GM12878 (cell line): Measurements from ENCODE around the gene GAREM1. TPM values are rescaled to one million over a fixed set of nuclear protein-coding genes. Genes with fewer than 3 reads are reported as not detected.

ENCODE experiments used
- ATAC-seq: fragments of 200-7000 bp; cut with Tn5 transposase; 3 replicates; pipeline ENCODE4 v1.9.1; 2020; ENCODE audit warnings: mild to moderate bottlenecking, moderate library complexity
- BruUV-seq: library from RNA; stranded (reverse); fragments of 400-500 nt; replicated peaks from 2 replicates; lab custom pipeline; 2021; lab: Mats Ljungman, UMichigan
- CTCF ChIA-PET: fragments of 300-600 bp; sonication (Branson Sonifier 250); formaldehyde crosslinking; extraction: SDS; loops from one replicate; lab custom pipeline; 2021; ENCODE audit warnings: inconsistent platforms; lab: Yijun Ruan, JAX
- POLR2A ChIA-PET: fragments of 350-600 bp; formaldehyde crosslinking; extraction: SDS; loops from one replicate; lab custom pipeline; 2021; ENCODE audit warnings: inconsistent platforms; lab: Charles Lee
- RAD21 ChIA-PET: fragments of 300-600 bp; sonication (Branson Sonifier 250); formaldehyde crosslinking; loops from one replicate; lab custom pipeline; 2023; ENCODE audit warnings: antibody characterized with exemption; ENCODE audit not compliant: unreplicated experiment; lab: Charles Lee
- SMC1A ChIA-PET: fragments of 300-600 bp; sonication (Branson Sonifier 250); formaldehyde crosslinking; loops from one replicate; lab custom pipeline; 2023; ENCODE audit not compliant: unreplicated experiment, uncharacterized antibody; lab: Charles Lee
- DNase-seq: peaks from one replicate; pipeline ENCODE4 v3.0.0-alpha.2; 2011; ENCODE audit warnings: low read depth, low spot score
- FAIRE-seq: peaks from 3 replicates; lab custom pipeline; 2011; peaks lifted over from hg19 to GRCh38; lab: Jason Lieb, UNC
- H2AFZ ChIP-seq: 2 replicates; pipeline ENCODE4 v1.6.0; 2011; ENCODE audit warnings: low read depth, low read length, control low read depth; ENCODE audit not compliant: control insufficient read depth
- H3K27ac ChIP-seq: 2 replicates; pipeline ENCODE4 v1.5.1; 2011; ENCODE audit warnings: control low read depth; ENCODE audit not compliant: control insufficient read depth, insufficient read depth
- H3K27me3 ChIP-seq, 2 experiments: replicated peaks in 1 of 2; 2 replicates each; pipeline versions ENCODE4 v1.6.0 to v1.6.1; 2011; ENCODE audit warnings: low read length in 1 of 2; ENCODE audit not compliant: control insufficient read depth in 2 of 2, insufficient read depth in 2 of 2
- H3K36me3 ChIP-seq, 2 experiments: 2 replicates each; pipeline ENCODE4 v1.5.1; 2011; ENCODE audit warnings: low read length in 1 of 2; ENCODE audit not compliant: control insufficient read depth in 2 of 2, insufficient read depth in 2 of 2
- H3K4me1 ChIP-seq: 2 replicates; pipeline ENCODE4 v1.6.1; 2011; ENCODE audit warnings: mild to moderate bottlenecking, low read length, moderate library complexity, mixed read lengths; ENCODE audit not compliant: control insufficient read depth, insufficient read depth
- H3K4me2 ChIP-seq: 2 replicates; pipeline ENCODE4 v1.6.0; 2011; ENCODE audit warnings: control low read depth; ENCODE audit not compliant: control insufficient read depth, insufficient read depth
- H3K4me3 ChIP-seq: fragments of 200-600 bp; sonication (generic); 2 replicates; pipeline ENCODE4 v1.5.1; 2016
- H3K79me2 ChIP-seq: 2 replicates; pipeline ENCODE4 v1.6.0; 2011; ENCODE audit warnings: low read length; ENCODE audit not compliant: control insufficient read depth, insufficient read depth
- H3K9ac ChIP-seq: 2 replicates; pipeline ENCODE4 v1.8.0; 2011; ENCODE audit warnings: low read length, control low read depth, mixed read lengths; ENCODE audit not compliant: control insufficient read depth, insufficient read depth
- H3K9me3 ChIP-seq: replicated peaks from 3 replicates; pipeline ENCODE4 v1.5.1; 2011; ENCODE audit warnings: mild to moderate bottlenecking, low read length; ENCODE audit not compliant: control insufficient read depth, insufficient read depth
- H4K20me1 ChIP-seq: 2 replicates; pipeline ENCODE4 v1.6.0; 2011; ENCODE audit not compliant: control insufficient read depth, insufficient read depth
- CREB1 ChIP-seq: IDR thresholded peaks from 2 replicates; pipeline ENCODE4 v1.6.1; 2012; ENCODE audit warnings: low read depth, mild to moderate bottlenecking, inconsistent platforms
- FOS ChIP-seq: IDR thresholded peaks from 3 replicates; pipeline ENCODE4 v1.6.1; 2011; ENCODE audit warnings: borderline replicate concordance; ENCODE audit not compliant: insufficient read length; ENCODE audit errors: extremely low read depth
- ZZZ3 ChIP-seq: IDR thresholded peaks from 2 replicates; pipeline ENCODE4 v1.6.1; 2011; ENCODE audit warnings: low read depth; ENCODE audit not compliant: control insufficient read depth, insufficient read length
- WGBS: methylation state at CpG from one replicate; pipeline ENCODE4 v1.1.6; 2016; ENCODE audit warnings: low lambda C conversion rate; ENCODE audit not compliant: insufficient replicate concordance, insufficient coverage; ENCODE audit errors: missing lambda C conversion rate; 5-methylcytosine and 5-hydroxymethylcytosine counted together
- in situ Hi-C: fragments of 300-500 bp; cut with MboI; formaldehyde crosslinking; loops from 9 replicates; pipeline ENCODE4 v1.14.3; 2018; ENCODE audit warnings: mixed read lengths
- intact Hi-C: fragments of 100-400 bp; cut with micrococcal nuclease; formaldehyde crosslinking; loops from one replicate; pipeline ENCODE4 v1.14.2; 2022; ENCODE audit not compliant: unreplicated experiment
- polyA plus RNA-seq, 11 experiments: library from polyadenylated mRNA; depleted of rRNA in 4 of 11; unstranded in 6 of 11; stranded (reverse) in 5 of 11; fragments of >200 nt; fragmentation: Nextera tagmentation in 4 of 11; fragmentation: Illumina TruSeq in 1 of 11; extraction: Ambion mirVana in 4 of 11; extraction: Trizol in 1 of 11; gene quantifications; 1 replicate in 1 of 11; 2 replicates in 10 of 11; pipeline versions ENCODE4 v1.2.1 to v1.2.3, GENCODE V29; 2011 to 2016; ENCODE audit warnings: inconsistent platforms in 2 of 11, missing spikeins in 2 of 11, low read depth in 1 of 11
- total RNA-seq, 4 experiments: library from RNA; depleted of rRNA in 3 of 4; stranded (reverse); fragments of >200 nt in 3 of 4; fragmentation: Illumina TruSeq in 1 of 4; extraction: Trizol in 1 of 4; gene quantifications; 2 replicates each; pipeline versions ENCODE4 v1.2.1 to v1.2.3, GENCODE V29; 2013 to 2021
- TF ChIP-seq, protein P1 (sequence below): fragments of 450-650 bp; IDR thresholded peaks from 2 replicates; pipeline ENCODE4 v1.6.1; 2017; ENCODE audit warnings: mild to moderate bottlenecking, low read depth, inconsistent platforms; ENCODE audit not compliant: poor library complexity, severe bottlenecking
- TF ChIP-seq, protein P2 (sequence below): fragments of 150-350 bp; IDR thresholded peaks from 2 replicates; pipeline ENCODE4 v1.6.1; 2014; ENCODE audit warnings: mild to moderate bottlenecking, low read depth, low read length
- TF ChIP-seq, protein P3 (sequence below): fragments of 450-650 bp; IDR thresholded peaks from 2 replicates; pipeline ENCODE4 v1.6.1; 2017; ENCODE audit warnings: mild to moderate bottlenecking, moderate library complexity
- TF ChIP-seq, protein P4 (sequence below): IDR thresholded peaks from 2 replicates; pipeline ENCODE4 v1.6.1; 2011; ENCODE audit warnings: borderline replicate concordance, low read depth, mild to moderate bottlenecking, moderate library complexity, low read length; ENCODE audit not compliant: insufficient read depth, poor library complexity, severe bottlenecking
- TF ChIP-seq, protein P5 (sequence below): fragments of 450-650 bp; IDR thresholded peaks from 2 replicates; pipeline ENCODE4 v1.6.1; 2017; ENCODE audit warnings: mild to moderate bottlenecking, moderate library complexity

Gene GAREM1
- total and polyA plus RNA-seq, 10 of the 15 experiments (the other 5 are each of a cell fraction or from before 2014, with no cell fraction given) = 0.05 to 0.29 (median 0.05) TPM; not detected in 7

DNA sequence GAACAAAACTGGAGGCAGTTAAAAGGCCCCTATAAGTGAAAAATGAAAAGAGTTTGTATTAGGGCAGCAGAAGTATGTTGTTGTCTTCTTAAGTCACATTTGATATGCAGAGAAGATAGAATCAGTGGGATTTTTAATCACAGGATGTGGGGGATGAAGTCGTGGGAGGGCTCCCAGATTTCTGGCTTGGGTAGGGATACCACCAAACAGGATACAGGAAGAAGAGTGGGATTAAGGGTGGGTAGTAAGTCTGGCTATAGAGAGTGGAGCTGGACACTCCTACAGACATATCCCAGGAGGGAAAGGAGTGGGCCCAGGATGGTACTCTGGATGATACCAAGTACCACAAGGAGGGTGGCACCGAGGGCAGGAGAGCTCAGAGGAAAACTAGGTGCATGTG, 99.3 kb downstream of the GAREM1 start:
- CTCF ChIA-PET = no interaction called here
- no peak overlapping the region for H3K27ac ChIP-seq
- POLR2A ChIA-PET = no interaction called here
- BruUV-seq = no TSS peak
- RAD21 ChIA-PET = no interaction called here
- no peak for DNase-seq
- ATAC-seq = no peak
- in situ Hi-C loops (no loop called here), intact Hi-C loops (no loop called here)
- no peak overlapping the region for H3K9ac ChIP-seq
- FAIRE-seq = no peak
- H3K4me2 ChIP-seq = no peak overlapping the region
- 0% methylated on average over 2 of the region's 2 CpGs for WGBS
- no peaks in the 10 kb centered on the region for H3K4me1 ChIP-seq
- SMC1A ChIA-PET = no interaction called here
- no peaks in the 10 kb centered on the region for H3K9me3 ChIP-seq
- H3K27me3 ChIP-seq = no peaks in the 10 kb centered on the region; a peak in 1 of 4 replicates
- no peaks in the 10 kb centered on the region for H4K20me1 ChIP-seq
- no peak overlapping the region for H3K4me3 ChIP-seq
- H3K79me2 ChIP-seq = no peaks in the 10 kb centered on the region
- H3K36me3 ChIP-seq = no peaks in the 10 kb centered on the region
- H2AFZ ChIP-seq = no peak overlapping the region
- TF ChIP-seq, protein P1, sequence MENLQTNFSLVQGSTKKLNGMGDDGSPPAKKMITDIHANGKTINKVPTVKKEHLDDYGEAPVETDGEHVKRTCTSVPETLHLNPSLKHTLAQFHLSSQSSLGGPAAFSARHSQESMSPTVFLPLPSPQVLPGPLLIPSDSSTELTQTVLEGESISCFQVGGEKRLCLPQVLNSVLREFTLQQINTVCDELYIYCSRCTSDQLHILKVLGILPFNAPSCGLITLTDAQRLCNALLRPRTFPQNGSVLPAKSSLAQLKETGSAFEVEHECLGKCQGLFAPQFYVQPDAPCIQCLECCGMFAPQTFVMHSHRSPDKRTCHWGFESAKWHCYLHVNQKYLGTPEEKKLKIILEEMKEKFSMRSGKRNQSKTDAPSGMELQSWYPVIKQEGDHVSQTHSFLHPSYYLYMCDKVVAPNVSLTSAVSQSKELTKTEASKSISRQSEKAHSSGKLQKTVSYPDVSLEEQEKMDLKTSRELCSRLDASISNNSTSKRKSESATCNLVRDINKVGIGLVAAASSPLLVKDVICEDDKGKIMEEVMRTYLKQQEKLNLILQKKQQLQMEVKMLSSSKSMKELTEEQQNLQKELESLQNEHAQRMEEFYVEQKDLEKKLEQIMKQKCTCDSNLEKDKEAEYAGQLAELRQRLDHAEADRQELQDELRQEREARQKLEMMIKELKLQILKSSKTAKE = no peak
- TF ChIP-seq, protein P2, sequence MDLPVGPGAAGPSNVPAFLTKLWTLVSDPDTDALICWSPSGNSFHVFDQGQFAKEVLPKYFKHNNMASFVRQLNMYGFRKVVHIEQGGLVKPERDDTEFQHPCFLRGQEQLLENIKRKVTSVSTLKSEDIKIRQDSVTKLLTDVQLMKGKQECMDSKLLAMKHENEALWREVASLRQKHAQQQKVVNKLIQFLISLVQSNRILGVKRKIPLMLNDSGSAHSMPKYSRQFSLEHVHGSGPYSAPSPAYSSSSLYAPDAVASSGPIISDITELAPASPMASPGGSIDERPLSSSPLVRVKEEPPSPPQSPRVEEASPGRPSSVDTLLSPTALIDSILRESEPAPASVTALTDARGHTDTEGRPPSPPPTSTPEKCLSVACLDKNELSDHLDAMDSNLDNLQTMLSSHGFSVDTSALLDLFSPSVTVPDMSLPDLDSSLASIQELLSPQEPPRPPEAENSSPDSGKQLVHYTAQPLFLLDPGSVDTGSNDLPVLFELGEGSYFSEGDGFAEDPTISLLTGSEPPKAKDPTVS = no peak
- TF ChIP-seq ZZZ3 (no peak), FOS (no peak), CREB1 (no peak)
- TF ChIP-seq, protein P3, sequence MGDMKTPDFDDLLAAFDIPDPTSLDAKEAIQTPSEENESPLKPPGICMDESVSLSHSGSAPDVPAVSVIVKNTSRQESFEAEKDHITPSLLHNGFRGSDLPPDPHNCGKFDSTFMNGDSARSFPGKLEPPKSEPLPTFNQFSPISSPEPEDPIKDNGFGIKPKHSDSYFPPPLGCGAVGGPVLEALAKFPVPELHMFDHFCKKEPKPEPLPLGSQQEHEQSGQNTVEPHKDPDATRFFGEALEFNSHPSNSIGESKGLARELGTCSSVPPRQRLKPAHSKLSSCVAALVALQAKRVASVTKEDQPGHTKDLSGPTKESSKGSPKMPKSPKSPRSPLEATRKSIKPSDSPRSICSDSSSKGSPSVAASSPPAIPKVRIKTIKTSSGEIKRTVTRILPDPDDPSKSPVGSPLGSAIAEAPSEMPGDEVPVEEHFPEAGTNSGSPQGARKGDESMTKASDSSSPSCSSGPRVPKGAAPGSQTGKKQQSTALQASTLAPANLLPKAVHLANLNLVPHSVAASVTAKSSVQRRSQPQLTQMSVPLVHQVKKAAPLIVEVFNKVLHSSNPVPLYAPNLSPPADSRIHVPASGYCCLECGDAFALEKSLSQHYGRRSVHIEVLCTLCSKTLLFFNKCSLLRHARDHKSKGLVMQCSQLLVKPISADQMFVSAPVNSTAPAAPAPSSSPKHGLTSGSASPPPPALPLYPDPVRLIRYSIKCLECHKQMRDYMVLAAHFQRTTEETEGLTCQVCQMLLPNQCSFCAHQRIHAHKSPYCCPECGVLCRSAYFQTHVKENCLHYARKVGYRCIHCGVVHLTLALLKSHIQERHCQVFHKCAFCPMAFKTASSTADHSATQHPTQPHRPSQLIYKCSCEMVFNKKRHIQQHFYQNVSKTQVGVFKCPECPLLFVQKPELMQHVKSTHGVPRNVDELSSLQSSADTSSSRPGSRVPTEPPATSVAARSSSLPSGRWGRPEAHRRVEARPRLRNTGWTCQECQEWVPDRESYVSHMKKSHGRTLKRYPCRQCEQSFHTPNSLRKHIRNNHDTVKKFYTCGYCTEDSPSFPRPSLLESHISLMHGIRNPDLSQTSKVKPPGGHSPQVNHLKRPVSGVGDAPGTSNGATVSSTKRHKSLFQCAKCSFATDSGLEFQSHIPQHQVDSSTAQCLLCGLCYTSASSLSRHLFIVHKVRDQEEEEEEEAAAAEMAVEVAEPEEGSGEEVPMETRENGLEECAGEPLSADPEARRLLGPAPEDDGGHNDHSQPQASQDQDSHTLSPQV = no peak
- TF ChIP-seq, protein P4, sequence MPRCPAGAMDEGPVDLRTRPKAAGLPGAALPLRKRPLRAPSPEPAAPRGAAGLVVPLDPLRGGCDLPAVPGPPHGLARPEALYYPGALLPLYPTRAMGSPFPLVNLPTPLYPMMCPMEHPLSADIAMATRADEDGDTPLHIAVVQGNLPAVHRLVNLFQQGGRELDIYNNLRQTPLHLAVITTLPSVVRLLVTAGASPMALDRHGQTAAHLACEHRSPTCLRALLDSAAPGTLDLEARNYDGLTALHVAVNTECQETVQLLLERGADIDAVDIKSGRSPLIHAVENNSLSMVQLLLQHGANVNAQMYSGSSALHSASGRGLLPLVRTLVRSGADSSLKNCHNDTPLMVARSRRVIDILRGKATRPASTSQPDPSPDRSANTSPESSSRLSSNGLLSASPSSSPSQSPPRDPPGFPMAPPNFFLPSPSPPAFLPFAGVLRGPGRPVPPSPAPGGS = no peak
- TF ChIP-seq, protein P5, sequence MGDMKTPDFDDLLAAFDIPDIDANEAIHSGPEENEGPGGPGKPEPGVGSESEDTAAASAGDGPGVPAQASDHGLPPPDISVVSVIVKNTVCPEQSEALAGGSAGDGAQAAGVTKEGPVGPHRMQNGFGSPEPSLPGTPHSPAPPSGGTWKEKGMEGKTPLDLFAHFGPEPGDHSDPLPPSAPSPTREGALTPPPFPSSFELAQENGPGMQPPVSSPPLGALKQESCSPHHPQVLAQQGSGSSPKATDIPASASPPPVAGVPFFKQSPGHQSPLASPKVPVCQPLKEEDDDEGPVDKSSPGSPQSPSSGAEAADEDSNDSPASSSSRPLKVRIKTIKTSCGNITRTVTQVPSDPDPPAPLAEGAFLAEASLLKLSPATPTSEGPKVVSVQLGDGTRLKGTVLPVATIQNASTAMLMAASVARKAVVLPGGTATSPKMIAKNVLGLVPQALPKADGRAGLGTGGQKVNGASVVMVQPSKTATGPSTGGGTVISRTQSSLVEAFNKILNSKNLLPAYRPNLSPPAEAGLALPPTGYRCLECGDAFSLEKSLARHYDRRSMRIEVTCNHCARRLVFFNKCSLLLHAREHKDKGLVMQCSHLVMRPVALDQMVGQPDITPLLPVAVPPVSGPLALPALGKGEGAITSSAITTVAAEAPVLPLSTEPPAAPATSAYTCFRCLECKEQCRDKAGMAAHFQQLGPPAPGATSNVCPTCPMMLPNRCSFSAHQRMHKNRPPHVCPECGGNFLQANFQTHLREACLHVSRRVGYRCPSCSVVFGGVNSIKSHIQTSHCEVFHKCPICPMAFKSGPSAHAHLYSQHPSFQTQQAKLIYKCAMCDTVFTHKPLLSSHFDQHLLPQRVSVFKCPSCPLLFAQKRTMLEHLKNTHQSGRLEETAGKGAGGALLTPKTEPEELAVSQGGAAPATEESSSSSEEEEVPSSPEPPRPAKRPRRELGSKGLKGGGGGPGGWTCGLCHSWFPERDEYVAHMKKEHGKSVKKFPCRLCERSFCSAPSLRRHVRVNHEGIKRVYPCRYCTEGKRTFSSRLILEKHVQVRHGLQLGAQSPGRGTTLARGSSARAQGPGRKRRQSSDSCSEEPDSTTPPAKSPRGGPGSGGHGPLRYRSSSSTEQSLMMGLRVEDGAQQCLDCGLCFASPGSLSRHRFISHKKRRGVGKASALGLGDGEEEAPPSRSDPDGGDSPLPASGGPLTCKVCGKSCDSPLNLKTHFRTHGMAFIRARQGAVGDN = no peak
